ENCODE results near the gene BPTF. TPM values are rescaled to one million over a fixed set of nuclear protein-coding genes. Genes with fewer than 3 reads are reported as not detected.
"Not testable (repeated sequence)": the region's sequence is repeated elsewhere in the genome, so short reads cannot be mapped to it uniquely, and the experiment has no call there.

Gene BPTF
- total and polyA plus RNA-seq, 9 donors = 54.5 to 83.2 (median 62.4) TPM

GRCh38 chr17:67848846-67849245 is 23.5 kb downstream of the BPTF start:
- not testable (repeated sequence) for H3K4me3 ChIP-seq (ENCODE audit: low read length); H3K27ac ChIP-seq (ENCODE audit: low read length); H3K27me3 ChIP-seq (ENCODE audit: control insufficient read depth, insufficient read depth, low read length); H3K36me3 ChIP-seq (ENCODE audit: control insufficient read depth, insufficient read depth, low read length); H3K4me1 ChIP-seq (ENCODE audit: control insufficient read depth, insufficient read depth, low read length); DNase-seq; H3K9me3 ChIP-seq (replicated peaks; ENCODE audit: control insufficient read depth, low read depth, low read length)
- 86% methylated on average over 1 of the region's 3 CpGs for WGBS (ENCODE audit: insufficient coverage)

GRCh38 chr17:67850991-67851631 is 25.8 kb downstream of the BPTF start:
- Histone ChIP-seq H3K4me1 (ENCODE audit: control insufficient read depth, insufficient read depth, low read length) (no peaks in the 10 kb centered on the region), H3K9me3 (replicated peaks; ENCODE audit: control insufficient read depth, low read depth, low read length) (no peaks in the 10 kb centered on the region), H3K4me3 (ENCODE audit: low read length) (no peak overlapping the region), H3K36me3 (ENCODE audit: control insufficient read depth, insufficient read depth, low read length) (peaks cover 15% of the 10 kb centered on the region), H3K27me3 (ENCODE audit: control insufficient read depth, insufficient read depth, low read length) (no peaks in the 10 kb centered on the region), H3K27ac (ENCODE audit: low read length) (no peak overlapping the region)
- WGBS (ENCODE audit: insufficient coverage) = 75% methylated on average over 2 of the region's 8 CpGs
- DNase-seq = no peak

- Histone ChIP-seq H3K4me3 (ENCODE audit: low read length) (no peak overlapping the region), H3K27me3 (ENCODE audit: control insufficient read depth, insufficient read depth, low read length) (no peaks in the 10 kb centered on the region), H3K9me3 (replicated peaks; ENCODE audit: control insufficient read depth, low read depth, low read length) (no peaks in the 10 kb centered on the region), H3K36me3 (ENCODE audit: control insufficient read depth, insufficient read depth, low read length) (peaks cover 15% of the 10 kb centered on the region), H3K27ac (ENCODE audit: low read length) (no peak overlapping the region), H3K4me1 (ENCODE audit: control insufficient read depth, insufficient read depth, low read length) (no peaks in the 10 kb centered on the region)
- no peak for DNase-seq
- WGBS (ENCODE audit: insufficient coverage) = 100% methylated on average over 7 of the region's 8 CpGs
These were observed 28.4 kb downstream of the BPTF start for GRCh38 chr17:67853703-67854102.

GRCh38 chr17:67854378-67854777 is 29.1 kb downstream of the BPTF start:
- DNase-seq = no peak
- Histone ChIP-seq H3K27me3 (ENCODE audit: control insufficient read depth, insufficient read depth, low read length) (no peaks in the 10 kb centered on the region), H3K4me3 (ENCODE audit: low read length) (no peak overlapping the region), H3K36me3 (ENCODE audit: control insufficient read depth, insufficient read depth, low read length) (peaks cover 15% of the 10 kb centered on the region), H3K4me1 (ENCODE audit: control insufficient read depth, insufficient read depth, low read length) (no peaks in the 10 kb centered on the region), H3K9me3 (replicated peaks; ENCODE audit: control insufficient read depth, low read depth, low read length) (no peaks in the 10 kb centered on the region), H3K27ac (ENCODE audit: low read length) (no peak overlapping the region)
- no CpG with 5 or more reads among the region's 6 CpGs for WGBS (ENCODE audit: insufficient coverage)

GRCh38 chr17:67855504-67856324 is 30.4 kb downstream of the BPTF start:
- H3K9me3 ChIP-seq (replicated peaks; ENCODE audit: control insufficient read depth, low read depth, low read length) = no peaks in the 10 kb centered on the region
- no peaks in the 10 kb centered on the region for H3K27me3 ChIP-seq (ENCODE audit: control insufficient read depth, insufficient read depth, low read length)
- H3K27ac ChIP-seq (ENCODE audit: low read length) = no peak overlapping the region
- WGBS (ENCODE audit: insufficient coverage) = 100% methylated on average over 2 of the region's 11 CpGs
- peaks cover 15% of the 10 kb centered on the region for H3K36me3 ChIP-seq (ENCODE audit: control insufficient read depth, insufficient read depth, low read length)
- H3K4me3 ChIP-seq (ENCODE audit: low read length) = no peak overlapping the region
- DNase-seq = no peak
- no peaks in the 10 kb centered on the region for H3K4me1 ChIP-seq (ENCODE audit: control insufficient read depth, insufficient read depth, low read length)

GRCh38 chr17:67856402-67856801 is 31.1 kb downstream of the BPTF start:
- whole genome bisulfite sequencing (ENCODE audit: insufficient coverage) = no CpG with 5 or more reads among the region's 1 CpG
- not testable (repeated sequence) for H3K4me3 ChIP-seq (ENCODE audit: low read length); H3K27me3 ChIP-seq (ENCODE audit: control insufficient read depth, insufficient read depth, low read length); H3K4me1 ChIP-seq (ENCODE audit: control insufficient read depth, insufficient read depth, low read length); DNase-seq; H3K9me3 ChIP-seq (replicated peaks; ENCODE audit: control insufficient read depth, low read depth, low read length); H3K27ac ChIP-seq (ENCODE audit: low read length)
- peaks cover 15% of the 10 kb centered on the region for H3K36me3 ChIP-seq (ENCODE audit: control insufficient read depth, insufficient read depth, low read length)

GRCh38 chr17:67862614-67863217 is 37.4 kb downstream of the BPTF start:
- Histone ChIP-seq H3K27ac (ENCODE audit: low read length) (no peak overlapping the region), H3K9me3 (replicated peaks; ENCODE audit: control insufficient read depth, low read depth, low read length) (no peaks in the 10 kb centered on the region), H3K4me1 (ENCODE audit: control insufficient read depth, insufficient read depth, low read length) (no peaks in the 10 kb centered on the region), H3K36me3 (ENCODE audit: control insufficient read depth, insufficient read depth, low read length) (peaks cover 8% of the 10 kb centered on the region), H3K4me3 (ENCODE audit: low read length) (no peak overlapping the region), H3K27me3 (ENCODE audit: control insufficient read depth, insufficient read depth, low read length) (no peaks in the 10 kb centered on the region)
- DNase-seq = no peak
- WGBS (ENCODE audit: insufficient coverage) = no CpG with 5 or more reads among the region's 1 CpG

- Histone ChIP-seq H3K4me1 (ENCODE audit: control insufficient read depth, insufficient read depth, low read length) (no peaks in the 10 kb centered on the region), H3K9me3 (replicated peaks; ENCODE audit: control insufficient read depth, low read depth, low read length) (no peaks in the 10 kb centered on the region), H3K36me3 (ENCODE audit: control insufficient read depth, insufficient read depth, low read length) (peaks cover 8% of the 10 kb centered on the region), H3K27me3 (ENCODE audit: control insufficient read depth, insufficient read depth, low read length) (no peaks in the 10 kb centered on the region), H3K27ac (ENCODE audit: low read length) (no peak overlapping the region), H3K4me3 (ENCODE audit: low read length) (no peak overlapping the region)
- WGBS (ENCODE audit: insufficient coverage) = no CpG with 5 or more reads among the region's 1 CpG
- no peak for DNase-seq
These were observed 38.4 kb downstream of the BPTF start for GRCh38 chr17:67863624-67864247.

- Histone ChIP-seq H3K4me3 (ENCODE audit: low read length) (no peak overlapping the region), H3K4me1 (ENCODE audit: control insufficient read depth, insufficient read depth, low read length) (no peaks in the 10 kb centered on the region), H3K27me3 (ENCODE audit: control insufficient read depth, insufficient read depth, low read length) (no peaks in the 10 kb centered on the region), H3K9me3 (replicated peaks; ENCODE audit: control insufficient read depth, low read depth, low read length) (no peaks in the 10 kb centered on the region), H3K27ac (ENCODE audit: low read length) (no peak overlapping the region), H3K36me3 (ENCODE audit: control insufficient read depth, insufficient read depth, low read length) (peaks cover 8% of the 10 kb centered on the region)
- no peak for DNase-seq
- WGBS (ENCODE audit: insufficient coverage) = no CpG with 5 or more reads among the region's 1 CpG
These were observed 40.1 kb downstream of the BPTF start for GRCh38 chr17:67865438-67865837.

GRCh38 chr17:67867591-67867990 is 42.3 kb downstream of the BPTF start:
- H3K4me3 ChIP-seq (ENCODE audit: low read length) = no peak overlapping the region
- DNase-seq = no peak
- no peaks in the 10 kb centered on the region for H3K9me3 ChIP-seq (replicated peaks; ENCODE audit: control insufficient read depth, low read depth, low read length)
- WGBS (ENCODE audit: insufficient coverage) = 100% methylated on average over 1 of the region's 4 CpGs
- no peaks in the 10 kb centered on the region for H3K27me3 ChIP-seq (ENCODE audit: control insufficient read depth, insufficient read depth, low read length)
- H3K4me1 ChIP-seq (ENCODE audit: control insufficient read depth, insufficient read depth, low read length) = no peaks in the 10 kb centered on the region
- no peak overlapping the region for H3K27ac ChIP-seq (ENCODE audit: low read length)
- peaks cover 6% of the 10 kb centered on the region for H3K36me3 ChIP-seq (ENCODE audit: control insufficient read depth, insufficient read depth, low read length)
